Subcutaneous adipose tissue (tissue), 4 donors: ENCODE results near the gene OR6N1. TPM values are rescaled to one million over a fixed set of nuclear protein-coding genes. Genes with fewer than 3 reads are reported as not detected.

Experiments
- small RNA-seq: library from RNA; depleted of rRNA; stranded (forward); fragments of <200 nt; gene quantifications from one replicate; pipeline ENCODE3, GENCODE V24; 2016
- total RNA-seq, 4 donors: library from RNA; depleted of rRNA; stranded (reverse); fragments of >200 nt; gene quantifications; one replicate each; pipeline ENCODE4 v1.1.0, GENCODE V29; 2016
- TF ChIP-seq, protein P1 (sequence below): fragments of 450-650 bp; IDR thresholded peaks from one replicate; pipeline ENCODE4 v1.5.1; 2016; ENCODE audit warnings: low read depth, mild to moderate bottlenecking, control low read depth, antibody characterized with exemption, moderate library complexity

The OR6N1 gene
- total RNA-seq, 4 donors from 2014 or later = not detected

DNA sequence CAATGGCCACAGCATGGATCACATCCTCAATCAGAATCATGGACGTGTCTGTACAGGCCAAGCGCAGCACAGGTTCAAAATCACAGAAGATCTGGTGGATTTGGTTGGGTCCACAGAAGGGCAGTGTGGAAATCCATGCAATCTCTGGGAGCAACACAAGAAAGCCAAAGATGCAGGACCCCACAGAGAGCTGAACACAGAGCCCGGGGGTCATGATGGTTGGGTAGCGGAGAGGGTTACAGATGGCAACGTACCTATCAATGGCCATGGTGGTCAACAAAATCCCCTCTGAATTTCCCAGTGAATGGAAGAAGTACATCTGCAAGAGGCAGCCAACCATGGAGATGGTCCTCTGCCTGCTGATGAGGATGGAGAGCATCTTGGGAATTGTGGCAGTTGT lies 47.6 kb downstream of the OR6N1 start:
- TF ChIP-seq, protein P1, sequence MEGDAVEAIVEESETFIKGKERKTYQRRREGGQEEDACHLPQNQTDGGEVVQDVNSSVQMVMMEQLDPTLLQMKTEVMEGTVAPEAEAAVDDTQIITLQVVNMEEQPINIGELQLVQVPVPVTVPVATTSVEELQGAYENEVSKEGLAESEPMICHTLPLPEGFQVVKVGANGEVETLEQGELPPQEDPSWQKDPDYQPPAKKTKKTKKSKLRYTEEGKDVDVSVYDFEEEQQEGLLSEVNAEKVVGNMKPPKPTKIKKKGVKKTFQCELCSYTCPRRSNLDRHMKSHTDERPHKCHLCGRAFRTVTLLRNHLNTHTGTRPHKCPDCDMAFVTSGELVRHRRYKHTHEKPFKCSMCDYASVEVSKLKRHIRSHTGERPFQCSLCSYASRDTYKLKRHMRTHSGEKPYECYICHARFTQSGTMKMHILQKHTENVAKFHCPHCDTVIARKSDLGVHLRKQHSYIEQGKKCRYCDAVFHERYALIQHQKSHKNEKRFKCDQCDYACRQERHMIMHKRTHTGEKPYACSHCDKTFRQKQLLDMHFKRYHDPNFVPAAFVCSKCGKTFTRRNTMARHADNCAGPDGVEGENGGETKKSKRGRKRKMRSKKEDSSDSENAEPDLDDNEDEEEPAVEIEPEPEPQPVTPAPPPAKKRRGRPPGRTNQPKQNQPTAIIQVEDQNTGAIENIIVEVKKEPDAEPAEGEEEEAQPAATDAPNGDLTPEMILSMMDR = no peak

DNA sequence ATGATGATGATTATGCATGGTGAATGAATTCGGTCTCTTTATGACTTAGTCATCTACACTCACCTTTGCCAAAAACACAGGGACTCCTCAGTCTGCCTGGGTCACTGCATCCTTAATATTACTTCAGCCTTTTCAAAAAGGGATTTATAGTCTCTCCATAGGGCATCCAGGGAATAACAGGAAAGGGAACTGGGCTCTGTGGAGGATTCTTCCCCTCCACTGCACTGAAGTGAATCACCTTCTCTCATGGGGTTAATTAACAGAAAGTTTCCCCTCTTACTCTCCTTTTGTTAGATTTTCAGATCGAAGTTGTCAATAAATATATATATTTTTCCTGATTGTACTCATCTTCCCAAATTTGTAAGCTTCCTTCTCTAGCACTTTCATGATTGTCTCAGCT lies 51.4 kb downstream of the OR6N1 start, which contains the start of gene OR6K3:
Gene OR6K3 (minus strand): TSS at position 101 of the 400 bp plus-strand sequence. CDS start 2,605 bp downstream, outside the sequence.
- TF ChIP-seq, protein P1 = no peak

DNA sequence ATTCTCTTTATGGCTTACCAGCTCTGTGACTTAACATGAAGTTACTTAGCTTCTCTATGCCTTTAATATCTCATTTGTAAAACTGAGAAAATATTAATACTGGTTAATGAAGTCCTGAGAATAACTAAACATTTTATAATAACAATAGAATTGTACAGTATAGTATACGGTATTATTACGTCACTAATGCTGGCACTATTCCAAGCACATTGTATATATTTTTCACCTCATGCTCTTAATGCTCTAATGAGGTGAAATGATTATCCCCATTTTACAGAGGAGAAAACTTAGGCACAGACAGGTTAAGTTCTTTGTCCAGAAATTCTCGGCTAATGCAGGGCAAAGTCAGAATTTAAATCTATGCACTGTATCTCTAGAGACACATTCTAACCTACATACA lies 52.3 kb downstream of the OR6N1 start:
- TF ChIP-seq, protein P1 = no peak

DNA sequence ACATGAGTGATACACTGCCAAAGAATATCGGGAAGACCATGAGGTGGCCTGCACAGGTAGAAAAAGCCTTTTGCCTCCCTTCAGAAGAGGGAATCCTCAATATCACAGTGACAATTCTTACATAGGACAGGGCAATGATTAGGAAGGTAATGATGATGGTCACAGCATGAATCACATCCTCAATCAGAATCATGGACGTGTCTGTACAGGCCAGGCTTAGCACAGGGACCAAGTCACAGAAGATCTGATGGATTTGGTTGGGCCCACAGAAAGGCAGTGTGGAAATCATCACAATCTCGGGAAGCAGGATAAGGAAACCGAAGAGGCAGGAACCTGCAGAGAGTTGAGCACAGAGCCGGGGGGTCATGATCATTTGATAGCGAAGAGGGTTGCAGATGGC lies 54.7 kb downstream of the OR6N1 start:
- TF ChIP-seq, protein P1 = no peak

DNA sequence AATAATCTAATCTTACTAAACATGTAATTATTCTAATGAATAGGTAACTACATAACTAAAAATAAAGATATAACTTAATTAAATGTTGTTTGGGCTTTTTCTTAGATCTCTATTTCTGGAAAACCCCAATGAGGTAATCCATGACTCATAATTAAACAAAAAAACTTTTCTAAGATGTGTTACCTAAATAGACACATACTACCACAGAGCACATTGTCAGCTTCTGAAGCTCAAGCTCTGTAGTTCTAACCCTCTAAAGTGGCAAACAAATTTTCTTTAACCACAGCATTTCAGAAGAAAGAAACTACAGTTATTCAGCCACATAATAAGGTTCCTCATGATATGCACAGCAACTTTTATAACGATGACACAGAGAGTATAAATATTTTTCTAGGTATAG lies 55.7 kb downstream of the OR6N1 start:
- TF ChIP-seq, protein P1 = no peak

DNA sequence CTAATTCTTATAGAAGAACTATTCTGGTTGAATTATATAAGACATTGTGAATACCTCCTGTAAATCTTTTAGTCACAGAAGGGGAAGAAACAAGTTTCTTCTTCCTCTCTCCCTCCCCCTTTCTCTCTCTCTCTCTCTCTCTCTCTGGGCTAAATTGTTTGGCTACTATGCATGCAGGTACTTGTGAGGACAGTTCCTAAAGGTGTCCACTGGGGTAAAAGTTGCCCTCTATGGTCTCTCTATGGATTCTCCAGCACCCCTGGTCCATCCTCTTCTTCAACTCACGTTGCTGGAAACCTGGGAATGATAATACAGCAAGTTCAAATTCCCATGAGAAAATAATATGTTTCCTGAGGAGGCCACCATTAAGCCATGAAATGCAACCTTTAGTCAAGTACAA lies 57.2 kb downstream of the OR6N1 start:
- TF ChIP-seq, protein P1 = no peak

Small RNA genes lying within 50 kb of the gene (small RNA-seq; reads per million reads assigned to genes)
- not detected for gene OR2AQ1P

Other genes starting within 250 kb of the OR6N1 start
- gene OR6Y1, start 217.8 kb downstream of the OR6N1 start, total RNA-seq = not detected
- not detected for gene OR6P1, start 201.6 kb downstream of the OR6N1 start, total RNA-seq
- gene OR10X1, start 192.3 kb downstream of the OR6N1 start, total RNA-seq = not detected
- gene OR10Z1, start 166.9 kb downstream of the OR6N1 start, total RNA-seq = not detected
- gene SPTA1, start 85.5 kb downstream of the OR6N1 start, total RNA-seq = under 1 TPM in 3 of 4 donors, not detected in 1; 0.38 to 0.88 (median 0.68) TPM
- gene OR6K2, start 71.5 kb downstream of the OR6N1 start, total RNA-seq = not detected
- not detected for gene OR6K3, start 51.5 kb downstream of the OR6N1 start, total RNA-seq
- not detected for gene OR6K6, start 17.5 kb downstream of the OR6N1 start, total RNA-seq
- not detected for gene OR6N2, start 9.0 kb upstream of the OR6N1 start, total RNA-seq
- 10 to 100 TPM in 3 of 4 donors, 1 to 10 TPM in 1; 5.8 to 54.6 (median 12.9) TPM for gene MNDA, start 59.2 kb upstream of the OR6N1 start, total RNA-seq
- 1 to 10 TPM; 2.9 to 9.3 (median 5.8) TPM for gene PYHIN1, start 159.4 kb upstream of the OR6N1 start, total RNA-seq
- gene IFI16, start 237.7 kb upstream of the OR6N1 start, total RNA-seq = 100 to 1,000 TPM in 3 of 4 donors, 10 to 100 TPM in 1; 71.4 to 134 (median 116) TPM